HEK293T (cell line): ENCODE data around the gene CYP26B1.

Source experiments
- ELF4 ChIP-seq: fragments of 450-650 bp; IDR thresholded peaks from 2 replicates; pipeline ENCODE4 v1.6.1; 2017; ENCODE audit warnings: antibody characterized with exemption
- FOXA1 ChIP-seq: fragments of 450-650 bp; IDR thresholded peaks from 2 replicates; pipeline ENCODE4 v1.6.1; 2016; ENCODE audit warnings: mild to moderate bottlenecking

DNA sequence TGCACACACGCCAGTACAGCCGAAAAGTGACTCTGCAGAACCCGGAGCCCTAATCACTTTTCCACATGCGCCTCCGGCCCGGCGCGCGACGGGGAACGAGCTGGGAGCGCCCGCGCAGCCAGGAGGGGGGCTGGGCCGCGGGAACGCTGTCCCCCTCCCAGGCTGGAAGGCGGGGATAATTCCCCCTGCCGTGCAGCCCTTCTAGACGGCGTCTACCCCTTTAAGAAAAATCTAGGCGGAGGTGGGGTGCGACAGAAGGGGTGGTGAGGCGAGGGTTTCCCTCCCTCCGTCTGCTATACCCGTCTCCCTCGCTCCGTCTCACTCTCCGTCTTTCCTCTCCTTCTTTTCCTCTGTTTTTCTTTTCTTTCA lies 2.4 kb downstream of the CYP26B1 start:
- TF ChIP-seq FOXA1, result no peak
- no peak for TF ChIP-seq ELF4
